Neural cell (in vitro differentiated cells): ENCODE data around the gene CEACAM4. TPM values are rescaled to one million over a fixed set of nuclear protein-coding genes. Genes with fewer than 3 reads are reported as not detected.

Source experiments
- H2AFZ ChIP-seq: fragments of 200-600, 300-800 bp; sonication (generic), shearing (Covaris generic); 2 replicates; pipeline ENCODE4 v1.6.0; 2014; ENCODE audit warnings: low read depth, mild to moderate bottlenecking, antibody characterized with exemption, low read length, moderate library complexity
- H3F3A ChIP-seq: fragments of 200-600 bp; shearing (Covaris generic); 2 replicates; pipeline ENCODE4 v1.6.1; 2016; ENCODE audit warnings: mild to moderate bottlenecking, moderate library complexity, mixed read lengths, antibody characterized with exemption, low read length; ENCODE audit not compliant: insufficient read depth, poor library complexity, severe bottlenecking
- H3K27ac ChIP-seq: fragments of 200-600, 300-800 bp; sonication (generic), shearing (Covaris generic); 2 replicates; pipeline ENCODE4 v1.5.1; 2014; ENCODE audit warnings: mild to moderate bottlenecking, low read length, moderate library complexity
- H3K27me3 ChIP-seq: fragments of 300-800, 200-600 bp; sonication (generic), shearing (Covaris generic); 2 replicates; pipeline ENCODE4 v1.6.0; 2014; ENCODE audit warnings: mild to moderate bottlenecking, low read depth, low read length, moderate library complexity; ENCODE audit not compliant: insufficient read depth
- H3K36me3 ChIP-seq: fragments of 300-800, 200-600 bp; sonication (generic), shearing (Covaris generic); 2 replicates; pipeline ENCODE4 v1.5.1; 2014; ENCODE audit warnings: mild to moderate bottlenecking, antibody characterized with exemption, low read length, moderate library complexity; ENCODE audit not compliant: insufficient read depth
- H3K4me2 ChIP-seq: fragments of 300-800, 200-600 bp; sonication (generic), shearing (Covaris generic); 2 replicates; pipeline ENCODE4 v1.6.0; 2014; ENCODE audit warnings: mild to moderate bottlenecking, low read length
- H3K4me3 ChIP-seq: fragments of 300-800, 200-600 bp; sonication (generic), shearing (Covaris generic); 2 replicates; pipeline ENCODE4 v1.5.1; 2014; ENCODE audit warnings: mild to moderate bottlenecking, low read length, moderate library complexity
- H3K79me2 ChIP-seq: fragments of 200-600 bp; shearing (Covaris generic); replicated peaks from 2 replicates; pipeline ENCODE4 v1.6.0; 2014; ENCODE audit warnings: mild to moderate bottlenecking, low read length, moderate library complexity; ENCODE audit not compliant: insufficient read depth
- H3K9ac ChIP-seq: fragments of 300-800, 200-600 bp; sonication (generic), shearing (Covaris generic); 2 replicates; pipeline ENCODE4 v1.6.1; 2016; ENCODE audit warnings: mild to moderate bottlenecking, low read length, mixed read lengths
- H3K9me2 ChIP-seq: fragments of 200-600 bp; shearing (Covaris generic); 2 replicates; pipeline ENCODE4 v1.6.1; 2016; ENCODE audit warnings: mild to moderate bottlenecking, low read length, mixed read lengths; ENCODE audit not compliant: insufficient read depth
- H3K9me3 ChIP-seq: fragments of 200-600, 300-800 bp; sonication (generic), shearing (Covaris generic); 2 replicates; pipeline ENCODE4 v1.6.1; 2016; ENCODE audit warnings: mild to moderate bottlenecking, mixed run types, low read length, moderate library complexity, mixed read lengths
- H4K20me1 ChIP-seq: fragments of 200-600 bp; shearing (Covaris generic); 2 replicates; pipeline ENCODE4 v1.6.1; 2016; ENCODE audit warnings: mild to moderate bottlenecking, mixed run types; ENCODE audit not compliant: insufficient read depth
- EP300 ChIP-seq: fragments of 450-650 bp; conservative IDR thresholded peaks from 2 replicates; pipeline ENCODE4 v1.6.1; 2014; ENCODE audit warnings: antibody characterized with exemption, mild to moderate bottlenecking, moderate library complexity; ENCODE audit not compliant: poor library complexity, severe bottlenecking
- EZH2 ChIP-seq: fragments of 200-600, 300-800 bp; shearing (Covaris generic), sonication (generic); IDR thresholded peaks from 2 replicates; pipeline ENCODE4 v1.6.1; 2014; ENCODE audit warnings: antibody characterized with exemption, low read length, borderline replicate concordance, mild to moderate bottlenecking; ENCODE audit not compliant: insufficient read depth, poor library complexity, severe bottlenecking
- MXI1 ChIP-seq: fragments of 450-650 bp; conservative IDR thresholded peaks from 2 replicates; pipeline ENCODE4 v1.6.1; 2014; ENCODE audit warnings: antibody characterized with exemption, mild to moderate bottlenecking; ENCODE audit not compliant: poor library complexity, severe bottlenecking
- POLR2AphosphoS5 ChIP-seq: IDR thresholded peaks from 2 replicates; pipeline ENCODE4 v1.6.1; 2012
- RAD21 ChIP-seq: fragments of 450-650 bp; conservative IDR thresholded peaks from 2 replicates; pipeline ENCODE4 v1.6.1; 2014; ENCODE audit warnings: antibody characterized with exemption, mild to moderate bottlenecking, moderate library complexity
- SMC3 ChIP-seq: fragments of 450-650 bp; conservative IDR thresholded peaks from 2 replicates; pipeline ENCODE4 v1.6.1; 2014; ENCODE audit warnings: antibody characterized with exemption, mild to moderate bottlenecking, moderate library complexity; ENCODE audit not compliant: poor library complexity
- TAF1 ChIP-seq: IDR thresholded peaks from 2 replicates; pipeline ENCODE4 v1.6.1; 2012; ENCODE audit warnings: low read depth
- polyA plus RNA-seq: library from polyadenylated mRNA; depleted of rRNA; stranded (reverse); fragments of >200 nt; gene quantifications from 2 replicates; pipeline ENCODE4 v1.2.3, GENCODE V29; 2014
- TF ChIP-seq, protein P1 (sequence below): fragments of 450-650 bp; IDR thresholded peaks from 2 replicates; pipeline ENCODE4 v1.5.1; 2014; ENCODE audit warnings: antibody characterized with exemption, mild to moderate bottlenecking, moderate library complexity; ENCODE audit not compliant: poor library complexity, severe bottlenecking
- TF ChIP-seq, protein P2 (sequence below): IDR thresholded peaks from 2 replicates; pipeline ENCODE4 v1.6.1; 2012; ENCODE audit warnings: borderline replicate concordance

Gene CEACAM4
- polyA plus RNA-seq, 1 donor from 2014 or later = not detected

- Histone ChIP-seq H2AFZ (no peak overlapping the region), H3K9me2 (no peaks in the 10 kb centered on the region), H3K79me2 (no peaks in the 10 kb centered on the region), H3K4me2 (no peak overlapping the region), H3K9me3 (no peaks in the 10 kb centered on the region), H3K27me3 (no peaks in the 10 kb centered on the region), H3K9ac (no peak overlapping the region), H3K4me3 (no peak overlapping the region), H4K20me1 (no peaks in the 10 kb centered on the region), H3K27ac (no peak overlapping the region), H3F3A (no peaks in the 10 kb centered on the region), H3K36me3 (no peaks in the 10 kb centered on the region)
- no peak for TF ChIP-seq SMC3
- TF ChIP-seq EZH2 = no peak
- no peak for TF ChIP-seq TAF1
- no peak for TF ChIP-seq POLR2AphosphoS5
- no peak for TF ChIP-seq MXI1
- no peak for TF ChIP-seq EP300
- no peak for TF ChIP-seq RAD21
- TF ChIP-seq, protein P1, sequence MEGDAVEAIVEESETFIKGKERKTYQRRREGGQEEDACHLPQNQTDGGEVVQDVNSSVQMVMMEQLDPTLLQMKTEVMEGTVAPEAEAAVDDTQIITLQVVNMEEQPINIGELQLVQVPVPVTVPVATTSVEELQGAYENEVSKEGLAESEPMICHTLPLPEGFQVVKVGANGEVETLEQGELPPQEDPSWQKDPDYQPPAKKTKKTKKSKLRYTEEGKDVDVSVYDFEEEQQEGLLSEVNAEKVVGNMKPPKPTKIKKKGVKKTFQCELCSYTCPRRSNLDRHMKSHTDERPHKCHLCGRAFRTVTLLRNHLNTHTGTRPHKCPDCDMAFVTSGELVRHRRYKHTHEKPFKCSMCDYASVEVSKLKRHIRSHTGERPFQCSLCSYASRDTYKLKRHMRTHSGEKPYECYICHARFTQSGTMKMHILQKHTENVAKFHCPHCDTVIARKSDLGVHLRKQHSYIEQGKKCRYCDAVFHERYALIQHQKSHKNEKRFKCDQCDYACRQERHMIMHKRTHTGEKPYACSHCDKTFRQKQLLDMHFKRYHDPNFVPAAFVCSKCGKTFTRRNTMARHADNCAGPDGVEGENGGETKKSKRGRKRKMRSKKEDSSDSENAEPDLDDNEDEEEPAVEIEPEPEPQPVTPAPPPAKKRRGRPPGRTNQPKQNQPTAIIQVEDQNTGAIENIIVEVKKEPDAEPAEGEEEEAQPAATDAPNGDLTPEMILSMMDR = no peak
- TF ChIP-seq, protein P2, sequence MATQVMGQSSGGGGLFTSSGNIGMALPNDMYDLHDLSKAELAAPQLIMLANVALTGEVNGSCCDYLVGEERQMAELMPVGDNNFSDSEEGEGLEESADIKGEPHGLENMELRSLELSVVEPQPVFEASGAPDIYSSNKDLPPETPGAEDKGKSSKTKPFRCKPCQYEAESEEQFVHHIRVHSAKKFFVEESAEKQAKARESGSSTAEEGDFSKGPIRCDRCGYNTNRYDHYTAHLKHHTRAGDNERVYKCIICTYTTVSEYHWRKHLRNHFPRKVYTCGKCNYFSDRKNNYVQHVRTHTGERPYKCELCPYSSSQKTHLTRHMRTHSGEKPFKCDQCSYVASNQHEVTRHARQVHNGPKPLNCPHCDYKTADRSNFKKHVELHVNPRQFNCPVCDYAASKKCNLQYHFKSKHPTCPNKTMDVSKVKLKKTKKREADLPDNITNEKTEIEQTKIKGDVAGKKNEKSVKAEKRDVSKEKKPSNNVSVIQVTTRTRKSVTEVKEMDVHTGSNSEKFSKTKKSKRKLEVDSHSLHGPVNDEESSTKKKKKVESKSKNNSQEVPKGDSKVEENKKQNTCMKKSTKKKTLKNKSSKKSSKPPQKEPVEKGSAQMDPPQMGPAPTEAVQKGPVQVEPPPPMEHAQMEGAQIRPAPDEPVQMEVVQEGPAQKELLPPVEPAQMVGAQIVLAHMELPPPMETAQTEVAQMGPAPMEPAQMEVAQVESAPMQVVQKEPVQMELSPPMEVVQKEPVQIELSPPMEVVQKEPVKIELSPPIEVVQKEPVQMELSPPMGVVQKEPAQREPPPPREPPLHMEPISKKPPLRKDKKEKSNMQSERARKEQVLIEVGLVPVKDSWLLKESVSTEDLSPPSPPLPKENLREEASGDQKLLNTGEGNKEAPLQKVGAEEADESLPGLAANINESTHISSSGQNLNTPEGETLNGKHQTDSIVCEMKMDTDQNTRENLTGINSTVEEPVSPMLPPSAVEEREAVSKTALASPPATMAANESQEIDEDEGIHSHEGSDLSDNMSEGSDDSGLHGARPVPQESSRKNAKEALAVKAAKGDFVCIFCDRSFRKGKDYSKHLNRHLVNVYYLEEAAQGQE = no peak
Observed at GRCh38 chr19:41621226-41621625, 5.6 kb downstream of the CEACAM4 start.

- no peaks in the 10 kb centered on the region for H3F3A ChIP-seq
- H3K9me3 ChIP-seq = no peaks in the 10 kb centered on the region
- no peak overlapping the region for H3K4me2 ChIP-seq
- no peak overlapping the region for H3K27ac ChIP-seq
- TF ChIP-seq, protein P2 = no peak
- TF ChIP-seq MXI1 = no peak
- H4K20me1 ChIP-seq = no peaks in the 10 kb centered on the region
- H3K79me2 ChIP-seq = no peaks in the 10 kb centered on the region
- H3K27me3 ChIP-seq = no peaks in the 10 kb centered on the region
- H3K4me3 ChIP-seq = no peak overlapping the region
- no peaks in the 10 kb centered on the region for H3K9me2 ChIP-seq
- no peak overlapping the region for H2AFZ ChIP-seq
- no peaks in the 10 kb centered on the region for H3K36me3 ChIP-seq
- no peak overlapping the region for H3K9ac ChIP-seq
Observed at GRCh38 chr19:41620171-41620570, 6.7 kb downstream of the CEACAM4 start.
